ENCODE measurements around the gene MYBPC1.

- no peak for TF ChIP-seq EZH2 (IDR thresholded peaks at IDR 0.05; ENCODE audit: borderline replicate concordance, low read length)
- TF ChIP-seq CTCF (conservative IDR thresholded peaks at IDR 0.05 in 1 of 2, IDR thresholded peaks at IDR 0.05 in 1 of 2; ENCODE audit: extremely low read depth in 1 of 2, insufficient read depth in 1 of 2, low read depth in 1 of 2, low read length in 2 of 2) = no peak
These were observed 100.9 kb downstream of the MYBPC1 start for GRCh38 chr12:101695706-101696105.
